HepG2 (cell line): ENCODE data around the gene JMJD6. TPM values are rescaled to one million over a fixed set of nuclear protein-coding genes. Genes with fewer than 3 reads are reported as not detected.

ENCODE experiments used
- ARID3A ChIP-seq: IDR thresholded peaks from 2 replicates; pipeline ENCODE4 v1.6.1; 2012; ENCODE audit warnings: low read depth, low read length, improper control_type of control experiment
- ATM ChIP-seq: fragments of 450-650 bp; IDR thresholded peaks from 2 replicates; pipeline ENCODE4 v1.7.1; 2017; ENCODE audit warnings: mild to moderate bottlenecking, borderline replicate concordance
- CBFB ChIP-seq: sonication (generic); formaldehyde crosslinking; IDR thresholded peaks from 2 replicates; pipeline ENCODE4 v1.4.0; 2020; ENCODE audit warnings: missing genetic modification reagents
- CBX5 ChIP-seq: sonication (generic); formaldehyde crosslinking; IDR thresholded peaks from 2 replicates; pipeline ENCODE4 v1.4.0; 2020; ENCODE audit warnings: missing genetic modification reagents, borderline replicate concordance
- CHD4 ChIP-seq: fragments of 200-600 bp; sonication (generic); IDR thresholded peaks from 2 replicates; pipeline ENCODE4 v1.7.0; 2017; ENCODE audit warnings: mild to moderate bottlenecking, low read length, borderline replicate concordance
- FOXC1 ChIP-seq: sonication (generic); formaldehyde crosslinking; IDR thresholded peaks from 2 replicates; pipeline ENCODE4 v1.8.0; 2022; ENCODE audit warnings: mild to moderate bottlenecking, missing genetic modification reagents, borderline replicate concordance
- HDAC2 ChIP-seq: sonication (generic); formaldehyde crosslinking; IDR thresholded peaks from 2 replicates; pipeline ENCODE4 v1.4.0; 2020; ENCODE audit warnings: missing genetic modification reagents
- KLF15 ChIP-seq: sonication (generic); formaldehyde crosslinking; IDR thresholded peaks from 2 replicates; pipeline ENCODE4 v1.8.1; 2023; ENCODE audit warnings: borderline replicate concordance, mild to moderate bottlenecking, inconsistent platforms, missing genetic modification reagents, mixed read lengths
- MLXIP ChIP-seq: sonication (generic); formaldehyde crosslinking; IDR thresholded peaks from 2 replicates; pipeline ENCODE4 v1.9.0; 2021; ENCODE audit warnings: missing genetic modification reagents, borderline replicate concordance
- PLRG1 ChIP-seq: fragments of 450-650 bp; conservative IDR thresholded peaks from 2 replicates; pipeline ENCODE4 v1.6.1; 2016
- POGZ ChIP-seq: sonication (generic); formaldehyde crosslinking; IDR thresholded peaks from 2 replicates; pipeline ENCODE4 v1.4.0; 2020; ENCODE audit warnings: mild to moderate bottlenecking, missing genetic modification reagents
- RBM39 ChIP-seq: fragments of 200-400 bp; formaldehyde crosslinking; IDR thresholded peaks from one replicate; pipeline ENCODE4 v1.6.1; 2018; ENCODE audit warnings: antibody characterized with exemption, mild to moderate bottlenecking, low read depth, low read length; ENCODE audit not compliant: poor library complexity, severe bottlenecking
- REXO4 ChIP-seq: sonication (generic); formaldehyde crosslinking; IDR thresholded peaks from 2 replicates; pipeline ENCODE4 v1.8.0; 2022; ENCODE audit warnings: missing genetic modification reagents, mild to moderate bottlenecking, borderline replicate concordance
- RNF2 ChIP-seq: fragments of 450-650 bp; conservative IDR thresholded peaks from 2 replicates; pipeline ENCODE4 v1.6.1; 2016; ENCODE audit warnings: low read depth
- U2AF1 ChIP-seq: fragments of 200-400 bp; formaldehyde crosslinking; optimal IDR thresholded peaks from 2 replicates; pipeline ENCODE3; 2017; ENCODE audit warnings: mild to moderate bottlenecking, low read depth, low read length
- ZFP91 ChIP-seq: sonication (generic); formaldehyde crosslinking; IDR thresholded peaks from 2 replicates; pipeline ENCODE4 v1.9.0; 2022; ENCODE audit warnings: missing genetic modification reagents, mild to moderate bottlenecking, borderline replicate concordance
- ZMYM3 ChIP-seq: sonication (generic); formaldehyde crosslinking; IDR thresholded peaks from 2 replicates; pipeline ENCODE4 v1.5.1; 2020; ENCODE audit warnings: mild to moderate bottlenecking, missing genetic modification reagents
- ZNF225 ChIP-seq: sonication (generic); formaldehyde crosslinking; IDR thresholded peaks from 2 replicates; pipeline ENCODE4 v1.4.0; 2020; ENCODE audit warnings: mild to moderate bottlenecking, missing genetic modification reagents
- ZNF232 ChIP-seq: sonication (generic); formaldehyde crosslinking; IDR thresholded peaks from 2 replicates; pipeline ENCODE4 v1.4.0; 2020; ENCODE audit warnings: missing genetic modification reagents, borderline replicate concordance
- ZNF3 ChIP-seq: IDR thresholded peaks from 2 replicates; pipeline ENCODE4 v1.7.0; 2017; ENCODE audit warnings: inconsistent platforms
- ZNF335 ChIP-seq: sonication (generic); formaldehyde crosslinking; IDR thresholded peaks from 2 replicates; pipeline ENCODE4 v1.4.0; 2020; ENCODE audit warnings: missing genetic modification reagents
- ZNF572 ChIP-seq: sonication (generic); formaldehyde crosslinking; IDR thresholded peaks from 2 replicates; pipeline ENCODE4 v1.5.1; 2020; ENCODE audit warnings: mild to moderate bottlenecking, missing genetic modification reagents
- ZNF577 ChIP-seq: sonication (generic); formaldehyde crosslinking; IDR thresholded peaks from 2 replicates; pipeline ENCODE4 v1.4.0; 2020; ENCODE audit warnings: mild to moderate bottlenecking, low read depth, missing genetic modification reagents, borderline replicate concordance
- polyA plus RNA-seq, 8 experiments: library from polyadenylated mRNA; depleted of rRNA in 3 of 8; stranded (reverse) in 7 of 8; unstranded in 1 of 8; fragments of >200 nt; fragmentation: Illumina TruSeq in 4 of 8; extraction: Trizol in 4 of 8; gene quantifications; 2 replicates each; pipeline versions ENCODE4 v1.2.1 to v1.2.3, GENCODE V29; 2011 to 2016; ENCODE audit warnings: low read depth in 4 of 8, missing spikeins in 1 of 8, mixed read lengths in 1 of 8; ENCODE audit not compliant: insufficient read depth in 1 of 8
- total RNA-seq, 5 experiments: library from RNA; depleted of rRNA; stranded (reverse); fragments of >200 nt; fragmentation: Illumina TruSeq; extraction: Trizol; gene quantifications; 2 replicates each; pipeline ENCODE4 v1.2.3, GENCODE V29; 2016; ENCODE audit warnings: low read depth in 1 of 5
- TF ChIP-seq, protein P1 (sequence below): sonication (generic); formaldehyde crosslinking; IDR thresholded peaks from 2 replicates; pipeline ENCODE4 v1.4.0; 2020; ENCODE audit warnings: missing genetic modification reagents

JMJD6 gene
- total and polyA plus RNA-seq, 2 of the 13 experiments (the other 11 are each of a cell fraction or from before 2014, with no cell fraction given) = 33.6 to 41.0 TPM

DNA sequence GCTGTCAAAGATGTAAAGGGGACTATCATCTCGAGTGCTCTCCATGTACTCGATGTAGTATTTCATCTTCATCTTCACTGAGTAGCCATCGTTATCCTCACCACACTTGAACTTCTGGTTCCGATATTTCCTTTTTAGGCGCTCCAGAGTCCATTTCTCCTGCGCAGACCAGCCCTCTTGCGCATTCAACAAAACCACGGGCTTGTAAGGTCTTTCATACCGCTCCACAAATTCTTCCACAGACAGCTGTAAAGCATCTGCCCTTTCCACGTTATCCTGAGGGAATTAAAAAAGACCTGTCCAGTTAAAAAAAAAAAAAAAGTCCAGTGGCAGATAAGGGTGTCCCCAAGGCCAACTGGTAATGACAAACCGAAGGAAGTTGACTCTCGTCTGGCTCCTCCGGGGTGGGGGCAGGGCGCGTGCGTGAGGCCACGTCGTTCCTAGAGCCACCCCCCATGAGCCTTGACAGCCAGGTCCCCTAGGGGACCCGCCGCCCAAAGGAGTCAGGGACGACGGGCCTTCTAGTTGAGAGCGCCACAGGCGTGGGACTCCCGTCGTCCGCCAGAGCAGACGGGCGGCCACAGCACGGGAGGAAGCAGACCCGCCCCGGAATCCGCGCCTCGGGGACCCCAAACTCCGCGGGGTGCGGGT is 701 bp downstream of the JMJD6 start (continued):
- no peak for TF ChIP-seq ZFP91 (CRISPR knock-in tag)
- TF ChIP-seq FOXC1 (CRISPR knock-in tag) = peak; percentile 65; the same call in 1 of the 2 replicates
- no peak for TF ChIP-seq RNF2
- TF ChIP-seq U2AF1 = no peak
- peak; percentile 77 for TF ChIP-seq RBM39
- TF ChIP-seq ZNF335 (CRISPR knock-in tag) = no peak
- 0 out of 2 replicates have a peak, but pooled peaks have one; percentile 9 for TF ChIP-seq CBX5
- no peak for TF ChIP-seq ARID3A
- no peak for TF ChIP-seq ZNF225 (CRISPR knock-in tag)
- no peak for TF ChIP-seq KLF15 (CRISPR knock-in tag)
- TF ChIP-seq ZNF232 (CRISPR knock-in tag) = no peak
- 0 out of 2 replicates have a peak, but pooled peaks have one; percentile 7 for TF ChIP-seq REXO4
- no peak for TF ChIP-seq ZMYM3
- TF ChIP-seq, protein P1, sequence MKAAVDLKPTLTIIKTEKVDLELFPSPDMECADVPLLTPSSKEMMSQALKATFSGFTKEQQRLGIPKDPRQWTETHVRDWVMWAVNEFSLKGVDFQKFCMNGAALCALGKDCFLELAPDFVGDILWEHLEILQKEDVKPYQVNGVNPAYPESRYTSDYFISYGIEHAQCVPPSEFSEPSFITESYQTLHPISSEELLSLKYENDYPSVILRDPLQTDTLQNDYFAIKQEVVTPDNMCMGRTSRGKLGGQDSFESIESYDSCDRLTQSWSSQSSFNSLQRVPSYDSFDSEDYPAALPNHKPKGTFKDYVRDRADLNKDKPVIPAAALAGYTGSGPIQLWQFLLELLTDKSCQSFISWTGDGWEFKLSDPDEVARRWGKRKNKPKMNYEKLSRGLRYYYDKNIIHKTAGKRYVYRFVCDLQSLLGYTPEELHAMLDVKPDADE (CRISPR knock-in tag) = no peak
- TF ChIP-seq HDAC2 (CRISPR knock-in tag) = no peak
- TF ChIP-seq ZNF577 (CRISPR knock-in tag) = no peak
- TF ChIP-seq PLRG1 = no peak
- TF ChIP-seq CBFB = no peak
- peak; percentile 2; the same call in 1 of the 2 replicates for TF ChIP-seq POGZ
- TF ChIP-seq ATM = no peak
- TF ChIP-seq MLXIP (CRISPR knock-in tag) = no peak
- no peak for TF ChIP-seq CHD4
- 0 out of 2 replicates have a peak, but pooled peaks have one; percentile 18 for TF ChIP-seq ZNF572 (CRISPR knock-in tag)
- no peak for TF ChIP-seq ZNF3 (CRISPR knock-in tag)
